Activated CD4-positive, alpha-beta T cell treated with anti-CD3 and anti-CD28 coated beads, Interleukin-10, Interleukin-2, amounts not matched to agents 100 ng/mL and 50 ng/mL, durations not matched to agents 16 hours and 8 hours (primary cell): Measurements from ENCODE around the gene KCND2.

Source experiments
- DNase-seq: peaks from one replicate; pipeline ENCODE4 v3.0.0-alpha.2; 2020

The KCND2 gene

GRCh38 chr7:120412139-120413050 lies 139.4 kb downstream of the KCND2 start:
- no peak for DNase-seq

- no peak for DNase-seq
Measured at GRCh38 chr7:120413164-120413563, 140.2 kb downstream of the KCND2 start.

GRCh38 chr7:120417244-120417979 lies 144.4 kb downstream of the KCND2 start:
- no peak for DNase-seq

- no peak for DNase-seq
Measured at GRCh38 chr7:120421151-120421651, 148.2 kb downstream of the KCND2 start.

GRCh38 chr7:120431016-120431415 lies 158.0 kb downstream of the KCND2 start:
- no peak for DNase-seq

GRCh38 chr7:120436487-120437060 lies 163.6 kb downstream of the KCND2 start:
- DNase-seq = no peak

GRCh38 chr7:120441850-120442249 lies 168.9 kb downstream of the KCND2 start:
- no peak for DNase-seq

GRCh38 chr7:120442838-120443237 lies 169.9 kb downstream of the KCND2 start:
- no peak for DNase-seq

GRCh38 chr7:120444650-120445049 lies 171.7 kb downstream of the KCND2 start:
- no peak for DNase-seq

- no peak for DNase-seq
Measured at GRCh38 chr7:120445276-120445675, 172.3 kb downstream of the KCND2 start.

- no peak for DNase-seq
Measured at GRCh38 chr7:120452665-120453064, 179.7 kb downstream of the KCND2 start.

- DNase-seq = no peak
Measured at GRCh38 chr7:120456699-120457098, 183.7 kb downstream of the KCND2 start.

- no peak for DNase-seq
Measured at GRCh38 chr7:120460949-120461348, 188.0 kb downstream of the KCND2 start.

- DNase-seq = no peak
Measured at GRCh38 chr7:120462991-120463390, 190.0 kb downstream of the KCND2 start.

- DNase-seq = no peak
Measured at GRCh38 chr7:120464104-120464503, 191.1 kb downstream of the KCND2 start.

- DNase-seq = no peak
Measured at GRCh38 chr7:120467676-120468075, 194.7 kb downstream of the KCND2 start.

GRCh38 chr7:120468611-120469010 lies 195.6 kb downstream of the KCND2 start:
- DNase-seq = no peak

GRCh38 chr7:120472892-120473291 lies 199.9 kb downstream of the KCND2 start:
- DNase-seq = no peak

GRCh38 chr7:120473352-120473751 lies 200.4 kb downstream of the KCND2 start:
- no peak for DNase-seq

- DNase-seq = no peak
Measured at GRCh38 chr7:120475994-120476393, 203.0 kb downstream of the KCND2 start.

- no peak for DNase-seq
Measured at GRCh38 chr7:120480472-120480871, 207.5 kb downstream of the KCND2 start.

GRCh38 chr7:120480930-120481329 lies 208.0 kb downstream of the KCND2 start:
- no peak for DNase-seq

- DNase-seq = no peak
Measured at GRCh38 chr7:120486164-120486563, 213.2 kb downstream of the KCND2 start.

- DNase-seq = no peak
Measured at GRCh38 chr7:120502132-120502531, 229.2 kb downstream of the KCND2 start.
